HepG2 (cell line): ENCODE measurements around the gene TULP3. TPM values are rescaled to one million over a fixed set of nuclear protein-coding genes. Genes with fewer than 3 reads are reported as not detected.

Experiments used
- CBX2 ChIP-seq, 2 experiments: fragments of 200-600 bp in 1 of 2; sonication (generic); formaldehyde crosslinking in 1 of 2; IDR thresholded peaks; 2 replicates each; pipeline versions ENCODE4 v1.7.0 to v1.8.1; 2018 to 2022; ENCODE audit warnings: low read depth in 2 of 2, low read length in 1 of 2, mild to moderate bottlenecking in 1 of 2, missing genetic modification reagents in 1 of 2
- JUNB ChIP-seq: sonication (generic); formaldehyde crosslinking; IDR thresholded peaks from 2 replicates; pipeline ENCODE4 v1.8.0; 2022; ENCODE audit warnings: missing genetic modification reagents, mild to moderate bottlenecking, borderline replicate concordance
- KLF6 ChIP-seq: IDR thresholded peaks from 2 replicates; pipeline ENCODE4 v1.8.0; 2016; ENCODE audit warnings: missing biosample characterization, missing genetic modification reagents
- KMT2A ChIP-seq: sonication (generic); formaldehyde crosslinking; IDR thresholded peaks from 2 replicates; pipeline ENCODE4 v1.4.0; 2020; ENCODE audit warnings: missing genetic modification reagents
- MBD4 ChIP-seq: IDR thresholded peaks from 2 replicates; pipeline ENCODE4 v1.6.1; 2012; ENCODE audit warnings: low read length, inconsistent platforms, borderline replicate concordance
- ONECUT2 ChIP-seq: sonication (generic); formaldehyde crosslinking; IDR thresholded peaks from 2 replicates; pipeline ENCODE4 v1.4.0; 2020; ENCODE audit warnings: missing genetic modification reagents
- RBM22 ChIP-seq: fragments of 200-400 bp; formaldehyde crosslinking; optimal IDR thresholded peaks from 2 replicates; pipeline ENCODE3; 2017; ENCODE audit warnings: mild to moderate bottlenecking, low read length, moderate library complexity
- TBX2 ChIP-seq: sonication (generic); formaldehyde crosslinking; IDR thresholded peaks from 2 replicates; pipeline ENCODE4 v1.5.0; 2020; ENCODE audit warnings: missing genetic modification reagents, mild to moderate bottlenecking, borderline replicate concordance
- ZC3H13 ChIP-seq: sonication (generic); formaldehyde crosslinking; IDR thresholded peaks from 2 replicates; pipeline ENCODE4 v1.8.1; 2023; ENCODE audit warnings: mild to moderate bottlenecking, missing genetic modification reagents, moderate library complexity
- ZNF225 ChIP-seq: sonication (generic); formaldehyde crosslinking; IDR thresholded peaks from 2 replicates; pipeline ENCODE4 v1.4.0; 2020; ENCODE audit warnings: mild to moderate bottlenecking, missing genetic modification reagents
- ZNF441 ChIP-seq: sonication (generic); formaldehyde crosslinking; IDR thresholded peaks from 2 replicates; pipeline ENCODE4 v1.7.0; 2021; ENCODE audit warnings: missing genetic modification reagents, borderline replicate concordance
- ZNF670 ChIP-seq: sonication (generic); formaldehyde crosslinking; IDR thresholded peaks from 2 replicates; pipeline ENCODE4 v1.8.0; 2022; ENCODE audit warnings: mild to moderate bottlenecking, missing genetic modification reagents, borderline replicate concordance
- ZNF678 ChIP-seq: sonication (generic); formaldehyde crosslinking; IDR thresholded peaks from 2 replicates; pipeline ENCODE4 v1.4.0; 2020; ENCODE audit warnings: mild to moderate bottlenecking, missing genetic modification reagents
- polyA plus RNA-seq, 8 experiments: library from polyadenylated mRNA; depleted of rRNA in 3 of 8; stranded (reverse) in 7 of 8; unstranded in 1 of 8; fragments of >200 nt; fragmentation: Illumina TruSeq in 4 of 8; extraction: Trizol in 4 of 8; gene quantifications; 2 replicates each; pipeline versions ENCODE4 v1.2.1 to v1.2.3, GENCODE V29; 2011 to 2016; ENCODE audit warnings: low read depth in 4 of 8, missing spikeins in 1 of 8, mixed read lengths in 1 of 8; ENCODE audit not compliant: insufficient read depth in 1 of 8
- total RNA-seq, 5 experiments: library from RNA; depleted of rRNA; stranded (reverse); fragments of >200 nt; fragmentation: Illumina TruSeq; extraction: Trizol; gene quantifications; 2 replicates each; pipeline ENCODE4 v1.2.3, GENCODE V29; 2016; ENCODE audit warnings: low read depth in 1 of 5
- TF ChIP-seq, protein P1 (sequence below): sonication (generic); formaldehyde crosslinking; IDR thresholded peaks from 2 replicates; pipeline ENCODE4 v1.5.1; 2020; ENCODE audit warnings: mild to moderate bottlenecking, missing genetic modification reagents, borderline replicate concordance
- TF ChIP-seq, protein P2 (sequence below): sonication (generic); formaldehyde crosslinking; IDR thresholded peaks from 2 replicates; pipeline ENCODE4 v1.8.1; 2023; ENCODE audit warnings: mild to moderate bottlenecking, moderate library complexity, missing genetic modification reagents
- TF ChIP-seq, protein P3 (sequence below): sonication (generic); formaldehyde crosslinking; IDR thresholded peaks from 2 replicates; pipeline ENCODE4 v1.4.0; 2020; ENCODE audit warnings: mild to moderate bottlenecking, missing genetic modification reagents
- TF ChIP-seq, protein P4 (sequence below): sonication (generic); formaldehyde crosslinking; IDR thresholded peaks from 2 replicates; pipeline ENCODE4 v1.5.0; 2020; ENCODE audit warnings: mild to moderate bottlenecking, missing genetic modification reagents
- TF ChIP-seq, protein P5 (sequence below): IDR thresholded peaks from 2 replicates; pipeline ENCODE4 v1.6.1; 2016; ENCODE audit warnings: low read depth, borderline replicate concordance
- TF ChIP-seq, protein P6 (sequence below): sonication (generic); formaldehyde crosslinking; IDR thresholded peaks from 2 replicates; pipeline ENCODE4 v1.8.0; 2022; ENCODE audit warnings: missing genetic modification reagents, mild to moderate bottlenecking, borderline replicate concordance

Gene TULP3
- total and polyA plus RNA-seq, 2 of the 13 experiments (the other 11 are each of a cell fraction or from before 2014, with no cell fraction given): 11.2 to 13.2 TPM

DNA sequence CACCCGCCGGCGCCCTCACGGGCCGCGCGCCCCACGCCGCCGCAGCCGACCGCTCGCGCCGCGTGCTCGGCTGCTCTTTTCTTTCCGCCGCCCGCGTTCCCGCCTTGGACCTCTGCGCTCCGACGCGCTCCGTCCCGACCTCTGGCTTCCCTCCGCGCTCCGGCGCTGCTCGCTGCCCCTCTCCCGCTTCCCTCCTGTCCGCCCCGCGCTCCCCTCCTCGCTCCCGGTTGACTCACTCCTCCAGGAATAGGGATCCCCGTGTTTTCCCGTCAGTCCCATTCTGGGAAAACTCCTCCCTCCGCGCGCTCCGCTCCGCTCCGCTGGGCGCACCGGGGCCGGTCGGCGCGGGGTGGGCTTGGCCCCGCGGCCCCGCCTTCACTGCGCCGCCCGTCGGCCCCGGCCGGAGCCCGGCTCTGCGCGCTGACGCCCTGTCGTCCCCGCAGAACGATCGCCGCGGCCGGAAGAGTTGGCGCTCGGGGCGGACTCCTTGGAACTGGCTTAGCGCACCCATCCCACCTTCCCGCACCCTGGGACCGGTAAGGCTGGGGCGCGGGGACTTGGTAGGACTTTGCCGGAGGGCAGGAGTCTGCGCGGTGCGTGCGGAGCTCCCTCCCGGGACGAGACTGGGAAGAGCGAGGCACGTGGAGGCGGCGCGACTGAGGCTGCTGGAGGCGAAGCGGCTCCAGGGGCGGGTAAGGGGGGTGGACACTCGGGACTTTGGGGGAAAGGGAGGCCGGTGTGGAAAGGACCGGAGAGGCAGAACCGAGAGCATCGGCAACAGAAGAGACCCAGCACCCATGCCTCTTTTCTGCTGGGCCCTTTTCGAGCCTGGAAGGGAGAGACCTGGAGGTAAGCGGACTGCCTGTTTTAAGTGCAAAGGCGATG lies 69.1 kb downstream of the TULP3 start (continued):
- TF ChIP-seq ZC3H13 (CRISPR knock-in tag) (peak; percentile 74; the same call in 1 of the 2 replicates), CBX2 (IDR thresholded peaks at IDR 0.05; ENCODE audit: low read depth, low read length) (no peak), CBX2 (CRISPR knock-in tag; IDR thresholded peaks at IDR 0.05; ENCODE audit: low read depth) (no peak), RBM22 (no peak), ZNF225 (CRISPR knock-in tag) (no peak), JUNB (peak; percentile 8; the same call in 1 of the 2 replicates), TBX2 (peak; percentile 51), ZNF441 (CRISPR knock-in tag) (peak; percentile 44; the same call in 1 of the 2 replicates), KLF6 (peak; percentile 42; the same call in 1 of the 2 replicates), KMT2A (CRISPR knock-in tag) (peak; percentile 80), ZNF670 (0 out of 2 replicates have a peak, but pooled peaks have one; percentile 33), ZNF678 (CRISPR knock-in tag) (no peak; the same call in 1 of the 2 replicates), MBD4 (no peak), ONECUT2 (CRISPR knock-in tag) (no peak)
- TF ChIP-seq, protein P1, sequence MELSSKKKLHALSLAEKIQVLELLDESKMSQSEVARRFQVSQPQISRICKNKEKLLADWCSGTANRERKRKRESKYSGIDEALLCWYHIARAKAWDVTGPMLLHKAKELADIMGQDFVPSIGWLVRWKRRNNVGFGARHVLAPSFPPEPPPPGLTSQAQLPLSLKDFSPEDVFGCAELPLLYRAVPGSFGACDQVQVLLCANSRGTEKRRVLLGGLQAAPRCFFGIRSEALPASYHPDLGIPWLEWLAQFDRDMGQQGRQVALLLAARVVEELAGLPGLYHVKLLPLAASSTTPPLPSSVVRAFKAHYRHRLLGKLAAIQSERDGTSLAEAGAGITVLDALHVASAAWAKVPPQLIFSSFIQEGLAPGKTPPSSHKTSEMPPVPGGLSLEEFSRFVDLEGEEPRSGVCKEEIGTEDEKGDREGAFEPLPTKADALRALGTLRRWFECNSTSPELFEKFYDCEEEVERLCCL: no peak
- TF ChIP-seq, protein P2, sequence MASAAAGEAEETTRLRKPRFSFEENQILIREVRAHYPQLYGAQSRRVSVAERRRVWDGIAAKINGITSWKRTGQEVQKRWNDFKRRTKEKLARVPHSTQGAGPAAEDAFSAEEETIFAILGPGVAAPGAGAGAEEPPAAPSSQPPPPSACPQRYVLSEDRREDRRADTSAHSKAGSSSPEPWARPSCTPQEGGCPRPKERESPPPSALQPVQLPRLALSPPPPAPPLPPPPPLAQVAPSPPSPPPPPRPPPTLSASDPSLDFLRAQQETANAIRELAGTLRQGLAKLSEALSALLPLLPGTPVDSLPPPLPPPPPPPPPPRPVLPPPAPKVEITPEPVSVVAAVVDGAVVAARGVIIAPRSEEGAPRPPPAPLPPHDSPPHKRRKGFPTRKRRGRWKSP (CRISPR knock-in tag): peak; percentile 76; the same call in 1 of the 2 replicates
- TF ChIP-seq, protein P3, sequence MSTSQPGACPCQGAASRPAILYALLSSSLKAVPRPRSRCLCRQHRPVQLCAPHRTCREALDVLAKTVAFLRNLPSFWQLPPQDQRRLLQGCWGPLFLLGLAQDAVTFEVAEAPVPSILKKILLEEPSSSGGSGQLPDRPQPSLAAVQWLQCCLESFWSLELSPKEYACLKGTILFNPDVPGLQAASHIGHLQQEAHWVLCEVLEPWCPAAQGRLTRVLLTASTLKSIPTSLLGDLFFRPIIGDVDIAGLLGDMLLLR: no peak
- TF ChIP-seq, protein P4, sequence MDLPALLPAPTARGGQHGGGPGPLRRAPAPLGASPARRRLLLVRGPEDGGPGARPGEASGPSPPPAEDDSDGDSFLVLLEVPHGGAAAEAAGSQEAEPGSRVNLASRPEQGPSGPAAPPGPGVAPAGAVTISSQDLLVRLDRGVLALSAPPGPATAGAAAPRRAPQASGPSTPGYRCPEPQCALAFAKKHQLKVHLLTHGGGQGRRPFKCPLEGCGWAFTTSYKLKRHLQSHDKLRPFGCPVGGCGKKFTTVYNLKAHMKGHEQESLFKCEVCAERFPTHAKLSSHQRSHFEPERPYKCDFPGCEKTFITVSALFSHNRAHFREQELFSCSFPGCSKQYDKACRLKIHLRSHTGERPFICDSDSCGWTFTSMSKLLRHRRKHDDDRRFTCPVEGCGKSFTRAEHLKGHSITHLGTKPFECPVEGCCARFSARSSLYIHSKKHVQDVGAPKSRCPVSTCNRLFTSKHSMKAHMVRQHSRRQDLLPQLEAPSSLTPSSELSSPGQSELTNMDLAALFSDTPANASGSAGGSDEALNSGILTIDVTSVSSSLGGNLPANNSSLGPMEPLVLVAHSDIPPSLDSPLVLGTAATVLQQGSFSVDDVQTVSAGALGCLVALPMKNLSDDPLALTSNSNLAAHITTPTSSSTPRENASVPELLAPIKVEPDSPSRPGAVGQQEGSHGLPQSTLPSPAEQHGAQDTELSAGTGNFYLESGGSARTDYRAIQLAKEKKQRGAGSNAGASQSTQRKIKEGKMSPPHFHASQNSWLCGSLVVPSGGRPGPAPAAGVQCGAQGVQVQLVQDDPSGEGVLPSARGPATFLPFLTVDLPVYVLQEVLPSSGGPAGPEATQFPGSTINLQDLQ (CRISPR knock-in tag): peak; percentile 42; the same call in 1 of the 2 replicates
- TF ChIP-seq, protein P5, sequence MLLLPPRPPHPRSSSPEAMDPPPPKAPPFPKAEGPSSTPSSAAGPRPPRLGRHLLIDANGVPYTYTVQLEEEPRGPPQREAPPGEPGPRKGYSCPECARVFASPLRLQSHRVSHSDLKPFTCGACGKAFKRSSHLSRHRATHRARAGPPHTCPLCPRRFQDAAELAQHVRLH: no peak
- TF ChIP-seq, protein P6, sequence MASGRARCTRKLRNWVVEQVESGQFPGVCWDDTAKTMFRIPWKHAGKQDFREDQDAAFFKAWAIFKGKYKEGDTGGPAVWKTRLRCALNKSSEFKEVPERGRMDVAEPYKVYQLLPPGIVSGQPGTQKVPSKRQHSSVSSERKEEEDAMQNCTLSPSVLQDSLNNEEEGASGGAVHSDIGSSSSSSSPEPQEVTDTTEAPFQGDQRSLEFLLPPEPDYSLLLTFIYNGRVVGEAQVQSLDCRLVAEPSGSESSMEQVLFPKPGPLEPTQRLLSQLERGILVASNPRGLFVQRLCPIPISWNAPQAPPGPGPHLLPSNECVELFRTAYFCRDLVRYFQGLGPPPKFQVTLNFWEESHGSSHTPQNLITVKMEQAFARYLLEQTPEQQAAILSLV (CRISPR knock-in tag): peak; percentile 80; the same call in 1 of the 2 replicates
